Sigmoid colon (tissue), 7 donors: ENCODE measurements around the gene UBALD2. TPM values are rescaled to one million over a fixed set of nuclear protein-coding genes. Genes with fewer than 3 reads are reported as not detected.

Source experiments
- DNase-seq: peaks from one replicate; pipeline ENCODE4 v3.0.0-alpha.2; 2019
- H3K27ac ChIP-seq, 4 donors: fragments of 200-600 bp; sonication (generic); one replicate each; pipeline ENCODE4 v1.5.1; 2016 to 2019; ENCODE audit warnings: mild to moderate bottlenecking in 1 of 4
- H3K27me3 ChIP-seq, 3 donors: fragments of 200-600 bp; sonication (generic); one replicate each; pipeline ENCODE4 v1.5.1; 2019; ENCODE audit warnings: mild to moderate bottlenecking in 1 of 3
- H3K36me3 ChIP-seq, 4 donors: fragments of 200-600 bp; sonication (generic); one replicate each; pipeline ENCODE4 v1.5.1; 2016 to 2019
- H3K4me1 ChIP-seq, 4 donors: fragments of 200-600 bp; sonication (generic); one replicate each; pipeline ENCODE4 v1.5.1; 2017 to 2019
- H3K4me3 ChIP-seq, 4 donors: fragments of 200-600 bp; sonication (generic); one replicate each; pipeline ENCODE4 v1.5.1; 2017 to 2019; ENCODE audit warnings: mild to moderate bottlenecking in 2 of 4, moderate library complexity in 1 of 4
- H3K9me3 ChIP-seq, 4 donors: fragments of 200-600 bp in 3 of 4; sonication (generic) in 3 of 4; one replicate each; pipeline versions ENCODE4 v1.5.1 to v1.6.1; 2013 to 2019
- CTCF ChIP-seq, 4 experiments: fragments of 450-650 bp in 3 of 4; fragments of 200-600 bp in 1 of 4; IDR thresholded peaks; one replicate each; pipeline ENCODE4 v1.5.1; 2016 to 2019; ENCODE audit warnings: antibody characterized with exemption in 4 of 4, mild to moderate bottlenecking in 3 of 4, moderate library complexity in 2 of 4
- EP300 ChIP-seq, 4 donors: sonication (generic); formaldehyde crosslinking; IDR thresholded peaks; one replicate each; pipeline ENCODE4 v1.6.1; 2017; ENCODE audit warnings: antibody characterized with exemption in 4 of 4
- POLR2A ChIP-seq, 2 donors: fragments of 450-650 bp; IDR thresholded peaks; one replicate each; pipeline ENCODE4 v1.6.1; 2016; ENCODE audit warnings: antibody characterized with exemption in 2 of 2, mild to moderate bottlenecking in 2 of 2, moderate library complexity in 2 of 2
- POLR2AphosphoS5 ChIP-seq, 4 donors: sonication (generic); formaldehyde crosslinking; IDR thresholded peaks; one replicate each; pipeline ENCODE4 v1.6.1; 2017; ENCODE audit warnings: antibody characterized with exemption in 4 of 4
- WGBS, 2 donors: extraction: QIAGEN DNeasy Blood & Tissue Kit; methylation state at CpG; one replicate each; pipeline ENCODE4 v1.1.7; 2013; 5-methylcytosine and 5-hydroxymethylcytosine counted together
- intact Hi-C: fragments of 100-400 bp; cut with DNase I; formaldehyde crosslinking; loops from one replicate; pipeline ENCODE4 v1.15.1; 2023
- polyA plus RNA-seq, 3 donors: library from polyadenylated mRNA; stranded (reverse); fragments of 200-250 nt; gene quantifications; one replicate each; pipeline ENCODE4 v1.2.3, GENCODE V29; 2013
- total RNA-seq, 4 donors: library from RNA; depleted of rRNA; stranded (reverse); fragments of >200 nt; gene quantifications; one replicate each; pipeline ENCODE4 v1.1.0, GENCODE V29; 2016
- donor health status: healthy with polysubstance abuse.
- donor health status: Bipolar disorder and iron deficiency.
- donor health status: healthy.

Gene UBALD2
- total and polyA plus RNA-seq, 7 donors = 3.9 to 105 (median 11.8) TPM

- no peak overlapping the region for H3K4me3 ChIP-seq
- intact Hi-C loops = no loop called here
- no peak overlapping the region for H3K27ac ChIP-seq
- no peak for TF ChIP-seq POLR2A (IDR thresholded peaks at IDR 0.05)
- no peak for TF ChIP-seq CTCF (IDR thresholded peaks at IDR 0.05)
- no peak for TF ChIP-seq POLR2AphosphoS5 (IDR thresholded peaks at IDR 0.05)
- TF ChIP-seq EP300 (IDR thresholded peaks at IDR 0.05) = no peak
- 17 to 60% methylated on average over 7 of the region's 7 CpGs for WGBS, 2 donors
- peaks cover 0 to 4% (median 2%) of the 10 kb centered on the region in 3 donors for H3K27me3 ChIP-seq
- DNase-seq = peak; percentile 8
- H3K4me1 ChIP-seq = peaks cover 0 to 20% (median 14%) of the 10 kb centered on the region in 4 donors
- H3K9me3 ChIP-seq = no peaks in the 10 kb centered on the region
- H3K36me3 ChIP-seq = no peaks in the 10 kb centered on the region
Measured at GRCh38 chr17:76237859-76238313, 27.3 kb upstream of the UBALD2 start.

DNA sequence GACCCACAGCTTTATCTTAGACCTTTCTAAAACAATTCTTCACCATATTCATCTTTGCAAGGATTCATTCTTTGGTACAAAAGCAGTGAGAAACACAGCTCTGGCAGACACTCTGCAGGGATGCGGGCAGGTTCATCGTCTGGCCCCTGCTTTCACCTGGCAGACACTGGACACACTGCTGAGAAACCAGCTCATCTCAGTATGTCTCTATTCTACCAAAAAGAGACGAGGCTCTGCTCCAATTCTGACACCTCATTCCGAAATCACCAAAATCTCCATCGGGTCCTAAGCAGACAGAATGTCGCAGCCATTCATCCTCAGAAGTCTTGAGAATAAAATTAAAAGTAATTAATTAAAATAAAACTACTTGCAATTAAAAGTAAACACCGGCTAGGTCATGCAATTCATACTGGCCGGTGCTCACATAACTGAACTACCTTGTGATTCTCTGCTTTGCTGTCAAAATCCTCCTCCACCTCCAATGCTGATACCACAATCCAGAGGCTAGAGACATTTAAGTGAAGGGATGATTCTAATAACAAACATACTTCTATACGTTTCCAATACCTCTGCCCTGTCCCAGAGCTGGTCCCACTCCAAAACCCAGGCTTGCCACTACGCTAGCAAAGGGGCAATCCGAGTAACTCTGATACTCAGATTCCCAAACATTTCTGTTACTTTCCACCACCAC lies 26.2 kb upstream of the UBALD2 start:
- peak overlapping the region in 2 of 4 donors; percentile 61 to 64 for H3K4me3 ChIP-seq
- 51 to 62% methylated on average over 11 of the region's 11 CpGs for WGBS, 2 donors

DNA sequence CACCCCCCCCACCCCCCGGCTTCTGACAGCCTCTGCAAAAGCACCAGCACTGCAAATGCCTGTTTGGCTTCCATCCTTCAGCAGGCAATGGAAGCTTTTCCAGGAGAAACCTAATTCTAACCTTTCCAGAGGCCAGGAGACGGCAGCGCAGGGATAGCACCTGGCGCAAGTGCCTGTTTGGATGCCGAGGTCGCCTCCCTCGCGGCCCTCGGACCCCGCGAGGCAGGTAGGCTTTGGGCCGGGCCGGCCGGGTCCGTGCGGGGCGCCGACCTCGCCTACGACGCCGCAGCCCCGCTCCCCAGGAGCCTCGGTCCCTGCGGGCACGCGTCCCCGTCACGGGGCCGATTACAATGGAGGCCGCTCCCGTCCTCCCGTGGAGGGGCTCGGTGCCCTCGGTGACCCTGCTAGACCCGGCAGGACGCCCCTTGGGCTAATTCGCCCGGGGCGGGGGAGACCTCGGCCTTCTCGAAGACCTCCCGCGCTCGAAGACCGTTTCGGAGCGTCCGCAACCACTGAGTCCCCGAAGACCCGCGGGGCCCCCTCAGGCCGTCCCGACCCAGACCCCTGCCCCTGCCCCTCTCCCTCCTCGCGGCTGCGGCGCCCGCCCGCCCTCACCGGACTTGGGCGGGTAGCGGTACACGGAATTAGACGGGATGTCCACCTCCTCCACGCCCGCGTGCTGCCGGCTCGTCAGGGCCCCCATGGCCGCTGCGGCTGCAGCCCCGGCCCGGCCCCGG lies 25.4 kb upstream of the UBALD2 start:
- intact Hi-C loops = loop anchor here (1.0 kb wide), 1 partner anchor 27 kb away; no protein-coding TSS in a partner anchor
- 3 to 7% methylated on average over 75 of the region's 75 CpGs for WGBS, 2 donors
- Histone ChIP-seq H3K36me3 (no peaks in the 10 kb centered on the region), H3K4me1 (peaks cover 0 to 20% (median 14%) of the 10 kb centered on the region in 4 donors), H3K9me3 (no peaks in the 10 kb centered on the region), H3K4me3 (peak overlapping the region; percentile 35 to 64 (median 56)), H3K27me3 (peaks cover 0 to 12% (median 9%) of the 10 kb centered on the region in 3 donors), H3K27ac (peak overlapping the region; percentile 48 to 53 (median 50))
- TF ChIP-seq CTCF (IDR thresholded peaks at IDR 0.05) (no peak), EP300 (IDR thresholded peaks at IDR 0.05) (no peak), POLR2AphosphoS5 (IDR thresholded peaks at IDR 0.05) (no peak), POLR2A (IDR thresholded peaks at IDR 0.05) (no peak)
- DNase-seq = peak; percentile 53

More for the DNA sequence above, 26.2 kb upstream of the UBALD2 start:
- H3K27me3 ChIP-seq = peaks cover 0 to 12% (median 9%) of the 10 kb centered on the region in 3 donors
- H3K36me3 ChIP-seq = no peaks in the 10 kb centered on the region
- peak overlapping the region in 3 of 4 donors; percentile 49 to 53 (median 52) for H3K27ac ChIP-seq
- DNase-seq = no peak
- intact Hi-C loops = no loop called here
- TF ChIP-seq CTCF (IDR thresholded peaks at IDR 0.05) (no peak), POLR2A (IDR thresholded peaks at IDR 0.05) (no peak), EP300 (IDR thresholded peaks at IDR 0.05) (no peak), POLR2AphosphoS5 (IDR thresholded peaks at IDR 0.05) (no peak)
- H3K4me1 ChIP-seq = peaks cover 0 to 20% (median 14%) of the 10 kb centered on the region in 4 donors
- no peaks in the 10 kb centered on the region for H3K9me3 ChIP-seq

DNA sequence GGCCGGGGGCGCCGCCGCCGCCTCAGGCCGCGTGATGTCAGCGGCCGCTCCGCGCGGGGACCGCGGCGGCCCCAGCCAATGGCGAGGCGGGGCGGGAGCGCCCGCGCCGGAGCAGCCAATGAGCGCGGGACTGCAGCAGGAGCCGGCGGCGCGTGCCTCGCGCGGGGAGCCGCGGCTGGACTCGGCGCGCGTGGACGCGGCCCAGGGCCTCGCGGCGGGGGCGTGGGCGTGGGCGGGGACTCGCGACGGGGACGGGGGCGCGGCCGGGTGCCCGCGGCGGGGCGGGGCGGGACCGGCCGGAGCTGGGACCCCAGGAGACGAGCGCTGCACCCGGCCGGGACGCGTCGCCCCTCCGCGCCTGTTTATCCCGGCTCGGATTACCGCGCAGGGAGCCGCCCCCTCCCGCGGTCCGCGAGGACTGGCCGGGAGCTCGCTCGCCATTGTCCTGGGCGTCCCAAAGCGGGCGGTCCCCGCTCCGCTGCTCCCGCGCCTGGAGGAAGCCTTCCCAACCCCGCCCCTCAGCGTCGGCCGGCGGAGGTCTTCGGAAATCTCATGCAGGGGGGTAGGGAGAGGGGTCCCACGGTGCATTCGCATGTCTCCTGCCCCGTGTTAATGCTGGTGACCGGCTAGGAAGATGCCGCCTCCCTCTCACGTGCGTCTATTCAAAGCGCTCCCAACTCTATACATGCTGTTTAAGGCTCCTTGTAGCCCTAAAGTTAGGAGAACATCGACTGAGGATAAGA lies 24.5 kb upstream of the UBALD2 start, which contains the start of gene RNF157:
TSS of gene RNF157 (minus strand) at position 33 of the 743 bp plus-strand sequence. CDS start 253 bp downstream, outside the sequence.
- DNase-seq = peak; percentile 80
- Histone ChIP-seq H3K27me3 (peaks cover 0 to 12% (median 12%) of the 10 kb centered on the region in 3 donors), H3K9me3 (no peaks in the 10 kb centered on the region), H3K4me1 (peaks cover 0 to 20% (median 14%) of the 10 kb centered on the region in 4 donors), H3K27ac (peak within 1 kb of the TSS; percentile 49 to 69 (median 55)), H3K4me3 (peak within 1 kb of the TSS; percentile 35 to 64 (median 56)), H3K36me3 (no peaks in the 10 kb centered on the region)
- intact Hi-C loops = loop anchor here (1.0 kb wide), 1 partner anchor 26 kb away; no protein-coding TSS in a partner anchor
- WGBS, 2 donors = 1% methylated on average over 102 of the region's 102 CpGs
- TF ChIP-seq POLR2AphosphoS5 (IDR thresholded peaks at IDR 0.05) = peak; percentile 4 to 58 (median 23)
- no peak for TF ChIP-seq POLR2A (IDR thresholded peaks at IDR 0.05)
